Right lobe of liver (tissue), 6 donors: Measurements from ENCODE around the gene LDLRAD1. TPM values are rescaled to one million over a fixed set of nuclear protein-coding genes. Genes with fewer than 3 reads are reported as not detected.
"Not testable (repeated sequence)": the region's sequence is repeated elsewhere in the genome, so short reads cannot be mapped to it uniquely, and the experiment has no call there.

Experiments used
- ATAC-seq, 4 donors: fragments of 200-7000 bp; cut with Tn5 transposase; one replicate each; pipeline ENCODE4 v1.9.1; 2020; ENCODE audit warnings: mild to moderate bottlenecking in 4 of 4, moderate library complexity in 4 of 4
- DNase-seq, 3 donors: peaks; one replicate each; pipeline ENCODE4 v3.0.0-alpha.2; 2020
- H3K27ac ChIP-seq, 3 donors: fragments of 200-600 bp; one replicate each; pipeline ENCODE4 v1.8.0; 2022
- H3K27me3 ChIP-seq, 2 donors: fragments of 200-600 bp; one replicate each; pipeline ENCODE4 v1.8.0; 2022
- H3K36me3 ChIP-seq, 4 donors: fragments of 200-600 bp; sonication (generic) in 1 of 4; one replicate each; pipeline versions ENCODE4 v1.5.1 to v1.8.0; 2017 to 2022; ENCODE audit warnings: control low read depth in 1 of 4
- H3K4me1 ChIP-seq, 4 donors: fragments of 200-600 bp; sonication (generic) in 1 of 4; one replicate each; pipeline versions ENCODE4 v1.5.1 to v1.8.0; 2017 to 2022; ENCODE audit warnings: control low read depth in 1 of 4
- H3K4me3 ChIP-seq, 3 donors: fragments of 200-600 bp; one replicate each; pipeline ENCODE4 v1.8.0; 2022
- H3K9me3 ChIP-seq, 4 donors: fragments of 200-600 bp; sonication (generic) in 1 of 4; one replicate each; pipeline versions ENCODE4 v1.5.1 to v1.8.0; 2017 to 2022; ENCODE audit warnings: control low read depth in 1 of 4
- CTCF ChIP-seq, 4 donors: fragments of 200-600 bp in 3 of 4; fragments of 450-650 bp in 1 of 4; IDR thresholded peaks; one replicate each; pipeline versions ENCODE4 v1.5.1 to v1.8.0; 2016 to 2022; ENCODE audit warnings: antibody characterized with exemption in 4 of 4, mild to moderate bottlenecking in 2 of 4
- POLR2A ChIP-seq: fragments of 450-650 bp; IDR thresholded peaks from one replicate; pipeline ENCODE4 v1.6.1; 2017; ENCODE audit warnings: antibody characterized with exemption, mild to moderate bottlenecking
- WGBS: methylation state at CpG from one replicate; pipeline ENCODE4 v1.1.6; 2018; ENCODE audit warnings: low coverage, low lambda C conversion rate; ENCODE audit not compliant: insufficient coverage; ENCODE audit errors: missing lambda C conversion rate; 5-methylcytosine and 5-hydroxymethylcytosine counted together
- intact Hi-C, 2 donors: fragments of 100-400 bp; cut with DNase I; formaldehyde crosslinking; loops; one replicate each; pipeline versions ENCODE4 v1.11.2 to v1.14.1; 2022
- total RNA-seq, 6 experiments: library from RNA; depleted of rRNA in 2 of 6; stranded (reverse); fragments of >200 nt in 2 of 6; fragmentation: NEBNext Ultra II Directional in 3 of 6; extraction: Animal tissue kit (Norgen Biotek cat#: 25700) in 3 of 6; gene quantifications; one replicate each; pipeline versions ENCODE4 v1.1.0 to v1.2.4, GENCODE V29; 2016 to 2023
- donor health status: DM: no; HTN: yes; CAD: no.
- donor health status: DM: no; HTN: no; CAD: no.
- donor health status: DM: no; HTN: no; CAD: no.
- donor health status: DM: no; HTN: yes; CAD: no.
- donor health status: DM: no; HTN: yes; CAD: no.

The LDLRAD1 gene
- total RNA-seq, 6 experiments from 2014 or later: 0.44 to 0.57 TPM; not detected in 4

GRCh38 chr1:53971718-53972117, 46.3 kb downstream of the LDLRAD1 start:
- 71% methylated on average over 2 of the region's 2 CpGs for WGBS
- TF ChIP-seq POLR2A: no peak
- TF ChIP-seq CTCF (IDR thresholded peaks at IDR 0.05): no peak

GRCh38 chr1:53969323-53969722, 48.7 kb downstream of the LDLRAD1 start:
- H3K27me3 ChIP-seq, H3K27ac ChIP-seq, H3K9me3 ChIP-seq, DNase-seq, H3K36me3 ChIP-seq, H3K4me3 ChIP-seq, intact Hi-C loops, ATAC-seq: not testable (repeated sequence)
- 100% methylated on average over 1 of the region's 2 CpGs for WGBS
- peaks cover 0 to 26% (median 13%) of the 10 kb centered on the region in 4 donors for H3K4me1 ChIP-seq

More at GRCh38 chr1:53971718-53972117, 46.3 kb downstream of the LDLRAD1 start:
- no peaks in the 10 kb centered on the region for H3K27me3 ChIP-seq
- peaks cover 0 to 2% (median 0%) of the 10 kb centered on the region in 4 donors for H3K36me3 ChIP-seq
- no peak overlapping the region for H3K27ac ChIP-seq
- peaks cover 0 to 17% (median 9%) of the 10 kb centered on the region in 4 donors for H3K4me1 ChIP-seq
- no peaks in the 10 kb centered on the region for H3K9me3 ChIP-seq
- ATAC-seq: no peak
- H3K4me3 ChIP-seq: no peak overlapping the region
- no peak for DNase-seq
- intact Hi-C loops: no loop called here

- intact Hi-C loops: no loop called here
- ATAC-seq: peak in 2 of 4 donors; percentile 39 to 76
- Histone ChIP-seq H3K4me3 (no peak overlapping the region), H3K27me3 (no peaks in the 10 kb centered on the region), H3K9me3 (no peaks in the 10 kb centered on the region), H3K36me3 (peaks cover 0 to 3% (median 2%) of the 10 kb centered on the region in 4 donors), H3K27ac (peak overlapping the region in 1 of 3 donors; percentile 61), H3K4me1 (peaks cover 0 to 26% (median 13%) of the 10 kb centered on the region in 4 donors)
- no peak for TF ChIP-seq CTCF (IDR thresholded peaks at IDR 0.05)
- TF ChIP-seq POLR2A: no peak
- 44% methylated on average over 2 of the region's 2 CpGs for WGBS
- DNase-seq: no peak
Measured at GRCh38 chr1:53968125-53968513, 49.9 kb downstream of the LDLRAD1 start.

- WGBS: 50% methylated on average over 6 of the region's 7 CpGs
- peaks cover 0 to 7% (median 3%) of the 10 kb centered on the region in 4 donors for H3K36me3 ChIP-seq
- H3K9me3 ChIP-seq: no peaks in the 10 kb centered on the region
- H3K27me3 ChIP-seq: no peaks in the 10 kb centered on the region
- ATAC-seq (peak; percentile 45 to 61 (median 49)), DNase-seq (no peak)
- H3K27ac ChIP-seq: peak overlapping the region in 2 of 3 donors; percentile 16 to 61
- H3K4me3 ChIP-seq: no peak overlapping the region
- TF ChIP-seq CTCF (IDR thresholded peaks at IDR 0.05) (no peak), POLR2A (no peak)
- H3K4me1 ChIP-seq: peaks cover 0 to 26% (median 13%) of the 10 kb centered on the region in 4 donors
- intact Hi-C loops: no loop called here
Measured at GRCh38 chr1:53967409-53968124, 50.4 kb downstream of the LDLRAD1 start.

GRCh38 chr1:53966794-53967193, 51.2 kb downstream of the LDLRAD1 start:
- Histone ChIP-seq H3K27me3 (no peaks in the 10 kb centered on the region), H3K9me3 (no peaks in the 10 kb centered on the region), H3K4me3 (no peak overlapping the region), H3K36me3 (peaks cover 0 to 15% (median 3%) of the 10 kb centered on the region in 4 donors), H3K4me1 (peaks cover 0 to 26% (median 13%) of the 10 kb centered on the region in 4 donors), H3K27ac (peak overlapping the region in 2 of 3 donors; percentile 16 to 61)
- WGBS: 34% methylated on average over 3 of the region's 3 CpGs
- no peak for TF ChIP-seq POLR2A
- no peak for TF ChIP-seq CTCF (IDR thresholded peaks at IDR 0.05)
- intact Hi-C loops: no loop called here
- DNase-seq (peak; percentile 58 to 68 (median 68)), ATAC-seq (peak; percentile 83 to 90 (median 88))
